GM12878 (cell line): ENCODE data around the gene MAN2B1. TPM values are rescaled to one million over a fixed set of nuclear protein-coding genes. Genes with fewer than 3 reads are reported as not detected.
A peak's percentile ranks its signal among the peaks of the same experiment; 100 is the strongest.

Source experiments
- ATAC-seq: fragments of 200-7000 bp; cut with Tn5 transposase; 3 replicates; pipeline ENCODE4 v1.9.1; 2020; ENCODE audit warnings: mild to moderate bottlenecking, moderate library complexity
- BruUV-seq: library from RNA; stranded (reverse); fragments of 400-500 nt; replicated peaks from 2 replicates; lab custom pipeline; 2021; lab: Mats Ljungman, UMichigan
- CTCF ChIA-PET: fragments of 300-600 bp; sonication (Branson Sonifier 250); formaldehyde crosslinking; extraction: SDS; loops from one replicate; lab custom pipeline; 2021; ENCODE audit warnings: inconsistent platforms; lab: Yijun Ruan, JAX
- POLR2A ChIA-PET: fragments of 350-600 bp; formaldehyde crosslinking; extraction: SDS; loops from one replicate; lab custom pipeline; 2021; ENCODE audit warnings: inconsistent platforms; lab: Charles Lee
- RAD21 ChIA-PET: fragments of 300-600 bp; sonication (Branson Sonifier 250); formaldehyde crosslinking; loops from one replicate; lab custom pipeline; 2023; ENCODE audit warnings: antibody characterized with exemption; ENCODE audit not compliant: unreplicated experiment; lab: Charles Lee
- SMC1A ChIA-PET: fragments of 300-600 bp; sonication (Branson Sonifier 250); formaldehyde crosslinking; loops from one replicate; lab custom pipeline; 2023; ENCODE audit not compliant: unreplicated experiment, uncharacterized antibody; lab: Charles Lee
- DNase-seq: peaks from one replicate; pipeline ENCODE4 v3.0.0-alpha.2; 2011; ENCODE audit warnings: low read depth, low spot score
- FAIRE-seq: peaks from 3 replicates; lab custom pipeline; 2011; peaks lifted over from hg19 to GRCh38; lab: Jason Lieb, UNC
- H2AFZ ChIP-seq: 2 replicates; pipeline ENCODE4 v1.6.0; 2011; ENCODE audit warnings: low read depth, low read length, control low read depth; ENCODE audit not compliant: control insufficient read depth
- H3K27ac ChIP-seq: 2 replicates; pipeline ENCODE4 v1.5.1; 2011; ENCODE audit warnings: control low read depth; ENCODE audit not compliant: control insufficient read depth, insufficient read depth
- H3K27me3 ChIP-seq, 2 experiments: replicated peaks in 1 of 2; 2 replicates each; pipeline versions ENCODE4 v1.6.0 to v1.6.1; 2011; ENCODE audit warnings: low read length in 1 of 2; ENCODE audit not compliant: control insufficient read depth in 2 of 2, insufficient read depth in 2 of 2
- H3K36me3 ChIP-seq, 2 experiments: 2 replicates each; pipeline ENCODE4 v1.5.1; 2011; ENCODE audit warnings: low read length in 1 of 2; ENCODE audit not compliant: control insufficient read depth in 2 of 2, insufficient read depth in 2 of 2
- H3K4me1 ChIP-seq: 2 replicates; pipeline ENCODE4 v1.6.1; 2011; ENCODE audit warnings: mild to moderate bottlenecking, low read length, moderate library complexity, mixed read lengths; ENCODE audit not compliant: control insufficient read depth, insufficient read depth
- H3K4me2 ChIP-seq: 2 replicates; pipeline ENCODE4 v1.6.0; 2011; ENCODE audit warnings: control low read depth; ENCODE audit not compliant: control insufficient read depth, insufficient read depth
- H3K4me3 ChIP-seq: fragments of 200-600 bp; sonication (generic); 2 replicates; pipeline ENCODE4 v1.5.1; 2016
- H3K79me2 ChIP-seq: 2 replicates; pipeline ENCODE4 v1.6.0; 2011; ENCODE audit warnings: low read length; ENCODE audit not compliant: control insufficient read depth, insufficient read depth
- H3K9ac ChIP-seq: 2 replicates; pipeline ENCODE4 v1.8.0; 2011; ENCODE audit warnings: low read length, control low read depth, mixed read lengths; ENCODE audit not compliant: control insufficient read depth, insufficient read depth
- H3K9me3 ChIP-seq: replicated peaks from 3 replicates; pipeline ENCODE4 v1.5.1; 2011; ENCODE audit warnings: mild to moderate bottlenecking, low read length; ENCODE audit not compliant: control insufficient read depth, insufficient read depth
- H4K20me1 ChIP-seq: 2 replicates; pipeline ENCODE4 v1.6.0; 2011; ENCODE audit not compliant: control insufficient read depth, insufficient read depth
- ATF7 ChIP-seq: fragments of 450-650 bp; IDR thresholded peaks from 2 replicates; pipeline ENCODE4 v1.6.1; 2016; ENCODE audit warnings: low read depth, mild to moderate bottlenecking
- JUND ChIP-seq: IDR thresholded peaks from 2 replicates; pipeline ENCODE4 v1.6.1; 2012; ENCODE audit warnings: low read depth, mild to moderate bottlenecking, low read length, improper control_type of control experiment, moderate library complexity
- PAX5 ChIP-seq: IDR thresholded peaks from 2 replicates; pipeline ENCODE4 v1.6.1; 2011; ENCODE audit warnings: low read depth, low read length, borderline replicate concordance
- SUZ12 ChIP-seq: fragments of 200-600 bp; sonication (generic); IDR thresholded peaks from one replicate; pipeline ENCODE4 v1.6.1; 2018; ENCODE audit warnings: antibody characterized with exemption, mild to moderate bottlenecking; ENCODE audit not compliant: unreplicated experiment
- WGBS: methylation state at CpG from one replicate; pipeline ENCODE4 v1.1.6; 2016; ENCODE audit warnings: low lambda C conversion rate; ENCODE audit not compliant: insufficient replicate concordance, insufficient coverage; ENCODE audit errors: missing lambda C conversion rate; 5-methylcytosine and 5-hydroxymethylcytosine counted together
- in situ Hi-C: fragments of 300-500 bp; cut with MboI; formaldehyde crosslinking; loops from 9 replicates; pipeline ENCODE4 v1.14.3; 2018; ENCODE audit warnings: mixed read lengths
- intact Hi-C: fragments of 100-400 bp; cut with micrococcal nuclease; formaldehyde crosslinking; loops from one replicate; pipeline ENCODE4 v1.14.2; 2022; ENCODE audit not compliant: unreplicated experiment
- polyA plus RNA-seq, 11 experiments: library from polyadenylated mRNA; depleted of rRNA in 4 of 11; unstranded in 6 of 11; stranded (reverse) in 5 of 11; fragments of >200 nt; fragmentation: Nextera tagmentation in 4 of 11; fragmentation: Illumina TruSeq in 1 of 11; extraction: Ambion mirVana in 4 of 11; extraction: Trizol in 1 of 11; gene quantifications; 1 replicate in 1 of 11; 2 replicates in 10 of 11; pipeline versions ENCODE4 v1.2.1 to v1.2.3, GENCODE V29; 2011 to 2016; ENCODE audit warnings: inconsistent platforms in 2 of 11, missing spikeins in 2 of 11, low read depth in 1 of 11
- total RNA-seq, 4 experiments: library from RNA; depleted of rRNA in 3 of 4; stranded (reverse); fragments of >200 nt in 3 of 4; fragmentation: Illumina TruSeq in 1 of 4; extraction: Trizol in 1 of 4; gene quantifications; 2 replicates each; pipeline versions ENCODE4 v1.2.1 to v1.2.3, GENCODE V29; 2013 to 2021
- TF ChIP-seq, protein P1 (sequence below): fragments of 450-650 bp; IDR thresholded peaks from 2 replicates; pipeline ENCODE4 v1.6.1; 2018; ENCODE audit warnings: mild to moderate bottlenecking, low read depth, moderate library complexity; ENCODE audit not compliant: partially characterized antibody
- TF ChIP-seq, protein P2 (sequence below): fragments of 150-350 bp; IDR thresholded peaks from 2 replicates; pipeline ENCODE4 v1.6.1; 2016; ENCODE audit warnings: low read depth, low read length

MAN2B1 gene
- total and polyA plus RNA-seq, 10 of the 15 experiments (the other 5 are each of a cell fraction or from before 2014, with no cell fraction given), result 7.6 to 224 (median 81.4) TPM

DNA sequence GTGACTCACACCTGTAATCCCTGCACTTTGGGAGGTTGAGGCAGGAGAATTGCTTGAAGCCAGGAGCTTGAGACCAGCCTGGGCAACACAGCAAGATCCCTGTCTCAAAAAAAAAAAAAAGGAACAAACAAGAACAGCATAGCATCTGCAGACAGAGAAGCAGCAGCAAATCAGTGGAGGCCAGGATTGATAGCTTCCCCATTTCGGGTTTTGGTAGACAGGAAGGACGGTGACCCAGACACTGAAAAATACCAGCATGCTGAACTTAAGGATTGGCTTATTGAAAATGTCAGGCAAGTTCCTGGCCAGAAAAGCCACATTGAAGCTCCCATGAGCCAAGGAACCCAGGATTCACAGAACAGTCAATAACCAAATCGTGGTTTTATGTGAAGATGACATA, 58.9 kb downstream of the MAN2B1 start:
- Histone ChIP-seq H4K20me1 (no peaks in the 10 kb centered on the region), H3K4me3 (no peak overlapping the region), H3K9ac (no peak overlapping the region), H3K36me3 (peaks cover 3 to 9% of the 10 kb centered on the region in 2 experiments; a peak in 2 of 4 replicates), H3K27ac (no peak overlapping the region), H3K4me2 (peak overlapping the region; percentile 7; the same call in 1 of the 2 replicates)
- SMC1A ChIA-PET, result no interaction called here
- no TSS peak for BruUV-seq
- POLR2A ChIA-PET, result no interaction called here
- intact Hi-C loops, result no loop called here
- TF ChIP-seq PAX5, result no peak
- TF ChIP-seq, protein P1, sequence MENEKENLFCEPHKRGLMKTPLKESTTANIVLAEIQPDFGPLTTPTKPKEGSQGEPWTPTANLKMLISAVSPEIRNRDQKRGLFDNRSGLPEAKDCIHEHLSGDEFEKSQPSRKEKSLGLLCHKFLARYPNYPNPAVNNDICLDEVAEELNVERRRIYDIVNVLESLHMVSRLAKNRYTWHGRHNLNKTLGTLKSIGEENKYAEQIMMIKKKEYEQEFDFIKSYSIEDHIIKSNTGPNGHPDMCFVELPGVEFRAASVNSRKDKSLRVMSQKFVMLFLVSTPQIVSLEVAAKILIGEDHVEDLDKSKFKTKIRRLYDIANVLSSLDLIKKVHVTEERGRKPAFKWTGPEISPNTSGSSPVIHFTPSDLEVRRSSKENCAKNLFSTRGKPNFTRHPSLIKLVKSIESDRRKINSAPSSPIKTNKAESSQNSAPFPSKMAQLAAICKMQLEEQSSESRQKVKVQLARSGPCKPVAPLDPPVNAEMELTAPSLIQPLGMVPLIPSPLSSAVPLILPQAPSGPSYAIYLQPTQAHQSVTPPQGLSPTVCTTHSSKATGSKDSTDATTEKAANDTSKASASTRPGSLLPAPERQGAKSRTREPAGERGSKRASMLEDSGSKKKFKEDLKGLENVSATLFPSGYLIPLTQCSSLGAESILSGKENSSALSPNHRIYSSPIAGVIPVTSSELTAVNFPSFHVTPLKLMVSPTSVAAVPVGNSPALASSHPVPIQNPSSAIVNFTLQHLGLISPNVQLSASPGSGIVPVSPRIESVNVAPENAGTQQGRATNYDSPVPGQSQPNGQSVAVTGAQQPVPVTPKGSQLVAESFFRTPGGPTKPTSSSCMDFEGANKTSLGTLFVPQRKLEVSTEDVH, result no peak
- no peak for TF ChIP-seq JUND
- no peak for TF ChIP-seq SUZ12
- TF ChIP-seq, protein P2, sequence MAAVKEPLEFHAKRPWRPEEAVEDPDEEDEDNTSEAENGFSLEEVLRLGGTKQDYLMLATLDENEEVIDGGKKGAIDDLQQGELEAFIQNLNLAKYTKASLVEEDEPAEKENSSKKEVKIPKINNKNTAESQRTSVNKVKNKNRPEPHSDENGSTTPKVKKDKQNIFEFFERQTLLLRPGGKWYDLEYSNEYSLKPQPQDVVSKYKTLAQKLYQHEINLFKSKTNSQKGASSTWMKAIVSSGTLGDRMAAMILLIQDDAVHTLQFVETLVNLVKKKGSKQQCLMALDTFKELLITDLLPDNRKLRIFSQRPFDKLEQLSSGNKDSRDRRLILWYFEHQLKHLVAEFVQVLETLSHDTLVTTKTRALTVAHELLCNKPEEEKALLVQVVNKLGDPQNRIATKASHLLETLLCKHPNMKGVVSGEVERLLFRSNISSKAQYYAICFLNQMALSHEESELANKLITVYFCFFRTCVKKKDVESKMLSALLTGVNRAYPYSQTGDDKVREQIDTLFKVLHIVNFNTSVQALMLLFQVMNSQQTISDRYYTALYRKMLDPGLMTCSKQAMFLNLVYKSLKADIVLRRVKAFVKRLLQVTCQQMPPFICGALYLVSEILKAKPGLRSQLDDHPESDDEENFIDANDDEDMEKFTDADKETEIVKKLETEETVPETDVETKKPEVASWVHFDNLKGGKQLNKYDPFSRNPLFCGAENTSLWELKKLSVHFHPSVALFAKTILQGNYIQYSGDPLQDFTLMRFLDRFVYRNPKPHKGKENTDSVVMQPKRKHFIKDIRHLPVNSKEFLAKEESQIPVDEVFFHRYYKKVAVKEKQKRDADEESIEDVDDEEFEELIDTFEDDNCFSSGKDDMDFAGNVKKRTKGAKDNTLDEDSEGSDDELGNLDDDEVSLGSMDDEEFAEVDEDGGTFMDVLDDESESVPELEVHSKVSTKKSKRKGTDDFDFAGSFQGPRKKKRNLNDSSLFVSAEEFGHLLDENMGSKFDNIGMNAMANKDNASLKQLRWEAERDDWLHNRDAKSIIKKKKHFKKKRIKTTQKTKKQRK, result no peak
- TF ChIP-seq ATF7, result no peak
- TF ChIP-seq, all 136 proteins: peak for 0
- RAD21 ChIA-PET, result interaction anchor here (1.3 kb wide), 1 partner anchor 15 kb away, joined by 3 read pairs; no protein-coding TSS in a partner anchor
- FAIRE-seq, result no peak
- CTCF ChIA-PET, result interaction anchor here (0.6 to 1.2 kb wide), 3 partner anchors 32 to 684 kb away, joined by 3 read pairs; no protein-coding TSS in a partner anchor
- no peak overlapping the region for H2AFZ ChIP-seq
- H3K4me1 ChIP-seq, result peaks cover 17% of the 10 kb centered on the region
- WGBS, result 65% methylated on average over 3 of the region's 3 CpGs
- in situ Hi-C loops, result no loop called here
- no peaks in the 10 kb centered on the region for H3K9me3 ChIP-seq
- no peaks in the 10 kb centered on the region for H3K27me3 ChIP-seq
- DNase-seq, result no peak
- no peak for ATAC-seq
- H3K79me2 ChIP-seq, result peaks cover 33% of the 10 kb centered on the region
